HG02798 (cell line): Measurements from ENCODE around the gene CLCA1.

Experiments used
- ATAC-seq: cut with Tn5 transposase; IDR thresholded peaks from one replicate; pipeline ENCODE4 v1.9.1; 2021; ENCODE audit warnings: mild to moderate bottlenecking; ENCODE audit not compliant: unreplicated experiment, poor library complexity

CLCA1 gene, protein sequence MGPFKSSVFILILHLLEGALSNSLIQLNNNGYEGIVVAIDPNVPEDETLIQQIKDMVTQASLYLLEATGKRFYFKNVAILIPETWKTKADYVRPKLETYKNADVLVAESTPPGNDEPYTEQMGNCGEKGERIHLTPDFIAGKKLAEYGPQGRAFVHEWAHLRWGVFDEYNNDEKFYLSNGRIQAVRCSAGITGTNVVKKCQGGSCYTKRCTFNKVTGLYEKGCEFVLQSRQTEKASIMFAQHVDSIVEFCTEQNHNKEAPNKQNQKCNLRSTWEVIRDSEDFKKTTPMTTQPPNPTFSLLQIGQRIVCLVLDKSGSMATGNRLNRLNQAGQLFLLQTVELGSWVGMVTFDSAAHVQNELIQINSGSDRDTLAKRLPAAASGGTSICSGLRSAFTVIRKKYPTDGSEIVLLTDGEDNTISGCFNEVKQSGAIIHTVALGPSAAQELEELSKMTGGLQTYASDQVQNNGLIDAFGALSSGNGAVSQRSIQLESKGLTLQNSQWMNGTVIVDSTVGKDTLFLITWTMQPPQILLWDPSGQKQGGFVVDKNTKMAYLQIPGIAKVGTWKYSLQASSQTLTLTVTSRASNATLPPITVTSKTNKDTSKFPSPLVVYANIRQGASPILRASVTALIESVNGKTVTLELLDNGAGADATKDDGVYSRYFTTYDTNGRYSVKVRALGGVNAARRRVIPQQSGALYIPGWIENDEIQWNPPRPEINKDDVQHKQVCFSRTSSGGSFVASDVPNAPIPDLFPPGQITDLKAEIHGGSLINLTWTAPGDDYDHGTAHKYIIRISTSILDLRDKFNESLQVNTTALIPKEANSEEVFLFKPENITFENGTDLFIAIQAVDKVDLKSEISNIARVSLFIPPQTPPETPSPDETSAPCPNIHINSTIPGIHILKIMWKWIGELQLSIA

DNA sequence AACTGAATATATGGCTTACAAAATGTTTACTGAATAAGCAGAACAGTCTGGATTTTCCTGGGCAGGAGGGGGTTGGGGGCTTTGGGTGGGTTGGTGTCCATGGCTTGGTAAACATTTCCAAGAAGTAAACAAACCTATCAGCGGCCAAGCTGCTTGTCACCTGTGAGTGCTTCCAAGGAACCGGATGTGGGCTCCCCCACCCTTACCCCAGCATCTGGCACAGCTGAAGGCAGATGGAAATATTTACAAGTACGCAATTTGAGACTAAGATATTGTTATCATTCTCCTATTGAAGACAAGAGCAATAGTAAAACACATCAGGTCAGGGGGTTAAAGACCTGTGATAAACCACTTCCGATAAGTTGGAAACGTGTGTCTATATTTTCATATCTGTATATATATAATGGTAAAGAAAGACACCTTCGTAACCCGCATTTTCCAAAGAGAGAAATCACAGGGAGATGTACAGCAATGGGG, at the start of gene CLCA1:
Gene CLCA1 (plus strand): TSS at position 427 of the 477 bp plus-strand sequence. CDS start 45 bp downstream, at position 472.
- ATAC-seq, result no peak

DNA sequence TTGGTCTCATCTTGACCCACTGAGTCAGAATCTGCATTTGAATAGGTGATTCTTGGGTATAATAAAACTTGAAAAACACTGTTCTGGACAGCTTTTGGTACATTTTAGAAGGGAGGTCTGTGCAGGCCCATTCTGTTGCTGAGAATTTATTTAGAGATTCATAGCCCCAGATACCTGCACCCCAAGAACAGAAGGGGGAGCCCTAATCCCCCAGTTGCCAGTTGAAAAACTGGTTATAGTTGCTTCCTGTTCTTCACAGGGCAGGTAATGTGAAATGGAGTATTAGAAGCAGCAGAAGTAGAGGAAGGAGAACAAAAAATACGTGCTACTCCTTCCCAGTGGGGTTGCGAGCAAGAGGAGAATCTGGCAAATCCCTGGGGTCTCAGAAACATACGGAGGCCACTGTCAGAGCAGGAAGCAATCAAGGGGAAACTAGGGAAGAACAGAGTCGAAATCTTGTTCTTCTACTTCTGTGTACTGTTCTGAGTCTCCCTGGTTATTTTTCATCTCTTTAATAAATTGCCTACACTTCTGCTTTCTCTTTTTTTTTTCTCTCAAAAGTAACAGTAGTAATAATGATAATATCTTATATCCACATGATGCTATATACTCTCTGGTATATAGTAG, 49.3 kb upstream of the CLCA1 start:
- peak; percentile 79 for ATAC-seq

DNA sequence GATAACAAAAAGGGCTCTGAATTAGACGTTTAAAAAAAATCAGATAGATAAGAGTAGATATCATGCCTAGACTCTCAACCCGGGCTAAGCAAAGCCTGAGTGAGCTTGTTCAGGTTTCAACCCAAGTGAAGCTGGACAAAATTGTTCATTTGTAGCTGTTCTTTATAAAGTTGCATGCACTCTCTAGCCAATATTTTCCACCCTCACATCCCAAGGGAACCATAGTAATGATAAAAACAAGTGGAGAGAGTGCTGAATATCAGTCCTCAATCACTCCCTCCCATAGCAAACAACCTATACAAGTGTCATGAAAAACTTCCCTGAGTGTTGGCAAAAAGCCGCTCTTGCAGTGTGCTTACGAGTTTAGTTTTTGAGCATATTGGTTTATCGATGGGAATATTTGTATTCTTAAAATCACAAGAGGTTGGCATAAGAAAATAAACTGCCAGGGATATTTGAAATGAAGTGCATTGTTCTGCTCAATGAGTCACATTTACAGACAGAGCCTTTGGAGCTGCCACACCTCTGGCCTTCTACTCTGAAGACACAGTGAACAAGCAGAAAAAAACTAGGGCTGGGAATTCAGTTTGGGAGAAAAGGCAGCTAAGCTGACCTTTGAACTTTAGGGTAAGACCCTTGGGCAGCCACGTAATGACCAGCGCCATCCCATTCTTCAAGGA, 47.0 kb upstream of the CLCA1 start:
- ATAC-seq, result no peak

DNA sequence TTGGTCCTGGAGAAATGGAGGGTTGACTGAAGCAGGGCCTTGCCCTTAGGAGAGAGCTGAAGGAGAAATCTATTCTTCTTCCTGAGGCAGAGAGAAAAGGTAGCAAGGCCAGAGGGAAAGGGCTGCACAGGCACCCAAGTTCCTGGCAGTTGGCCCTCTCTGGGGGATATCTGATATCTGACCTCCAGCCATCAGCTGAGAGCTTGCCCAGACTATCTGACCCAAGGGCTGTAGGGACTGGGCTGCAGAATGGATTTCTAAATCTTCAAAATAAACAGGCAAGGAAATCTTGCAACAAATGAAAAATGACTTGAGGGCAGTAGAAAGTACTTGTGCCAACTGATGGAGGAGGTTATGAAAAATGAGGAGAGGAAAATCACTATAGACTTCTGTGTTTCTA, 45.3 kb upstream of the CLCA1 start:
- no peak for ATAC-seq

DNA sequence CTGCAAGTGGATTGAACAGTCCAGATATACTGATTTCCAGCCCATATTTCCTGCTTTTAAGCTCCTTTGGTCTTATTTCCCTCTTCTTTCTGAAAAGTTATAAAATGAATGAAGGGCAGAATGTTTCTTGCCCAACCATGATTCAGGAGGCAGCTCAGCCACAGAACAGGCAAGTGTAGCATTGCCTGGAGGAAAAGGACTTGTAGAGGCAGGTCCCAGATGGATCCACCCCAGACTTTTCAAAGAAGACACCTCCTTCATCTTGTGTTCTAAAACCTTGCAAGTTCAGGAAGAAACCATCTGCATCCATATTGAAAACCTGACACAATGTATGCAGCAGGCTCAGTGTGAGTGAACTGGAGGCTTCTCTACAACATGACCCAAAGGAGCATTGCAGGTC, 44.9 kb upstream of the CLCA1 start, which contains the start of gene CLCA2:
Gene CLCA2 (plus strand): TSS at position 299 of the 400 bp plus-strand sequence. CDS start 77 bp downstream, at position 376.
- ATAC-seq, result no peak

DNA sequence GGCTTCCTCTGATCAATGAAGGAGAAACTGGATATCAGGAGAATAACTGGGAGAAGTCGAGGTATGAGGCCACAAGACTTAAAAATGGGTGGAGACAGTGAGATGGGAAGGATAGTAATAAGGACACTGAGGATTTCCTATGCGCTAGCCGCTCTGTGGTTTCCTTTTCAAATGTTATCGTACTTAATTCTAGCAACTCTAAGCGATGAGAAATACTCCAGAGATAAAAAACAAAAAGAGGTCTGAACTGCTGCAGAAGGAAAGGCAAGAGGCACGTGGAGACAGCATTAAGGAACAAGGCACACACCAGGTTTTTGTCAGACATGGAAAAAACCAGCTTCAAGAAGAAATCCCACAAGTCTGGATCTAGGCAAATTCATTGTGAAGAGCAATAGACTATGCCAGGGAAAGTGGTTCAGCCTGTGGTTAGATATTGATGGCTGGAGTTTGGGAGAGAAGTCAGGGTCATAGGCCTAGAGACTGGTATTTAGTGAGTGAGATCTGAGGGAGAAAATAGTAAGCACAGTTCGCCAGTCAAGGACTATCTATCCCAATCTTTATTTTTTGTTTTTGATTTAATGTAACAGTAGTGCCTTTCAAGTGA, 39.5 kb upstream of the CLCA1 start:
- no peak for ATAC-seq

DNA sequence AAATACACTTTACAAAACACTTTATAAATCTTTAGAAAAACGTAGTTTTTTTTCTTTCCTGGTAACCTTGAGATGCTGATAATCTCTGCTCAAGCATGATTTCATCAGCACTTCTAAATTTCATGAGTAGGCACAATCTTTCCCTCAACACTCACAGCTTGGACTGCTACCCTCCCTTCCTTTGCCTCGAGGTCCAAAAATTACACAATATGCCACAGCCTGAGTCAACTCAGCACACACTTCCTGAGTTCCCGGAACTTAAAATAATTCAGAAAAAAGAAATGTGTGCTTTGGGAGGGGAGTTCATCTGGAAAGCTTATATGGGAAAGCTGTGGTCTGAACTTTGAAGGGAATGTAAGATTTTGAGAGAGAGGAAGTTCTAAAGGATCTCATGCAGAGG, 38.9 kb upstream of the CLCA1 start:
- no peak for ATAC-seq

DNA sequence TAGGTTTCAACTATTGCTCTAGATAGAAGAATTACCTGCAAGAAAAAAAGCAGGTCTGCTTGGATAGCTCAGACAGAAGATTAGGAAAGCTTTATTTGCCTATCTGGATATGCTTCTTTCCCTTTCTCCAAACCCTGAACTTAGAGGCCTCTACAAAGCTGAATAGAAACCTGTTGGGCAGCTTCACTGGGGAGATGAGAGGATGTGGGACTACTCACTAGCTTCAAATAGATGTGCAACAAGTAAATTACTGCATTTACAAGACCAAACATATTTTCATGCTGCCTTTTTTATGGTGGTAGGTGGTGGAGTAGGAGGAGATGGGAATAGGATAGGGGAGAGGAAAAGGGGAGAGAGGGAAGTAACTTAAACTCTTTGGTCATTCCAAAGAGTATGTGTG, 38.4 kb upstream of the CLCA1 start:
- ATAC-seq, result no peak

DNA sequence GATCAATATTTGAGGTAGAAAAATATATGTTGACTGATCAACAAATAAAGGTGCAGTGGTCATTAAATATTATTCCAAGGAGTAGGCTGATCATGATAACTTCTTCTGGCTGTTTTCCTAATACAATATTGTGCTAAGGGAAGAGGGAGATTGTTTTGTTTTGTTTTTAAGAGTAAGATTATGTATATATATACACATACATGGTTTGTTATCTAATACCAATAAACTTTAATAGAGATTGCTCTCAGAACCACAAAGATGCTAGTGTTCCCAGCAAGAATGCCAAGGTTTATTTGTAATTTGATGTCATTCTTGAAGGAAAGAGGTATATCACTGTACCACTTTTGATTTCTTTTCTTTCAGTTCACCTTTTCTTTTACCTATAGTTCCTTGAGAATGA, 34.7 kb upstream of the CLCA1 start:
- ATAC-seq, result no peak

DNA sequence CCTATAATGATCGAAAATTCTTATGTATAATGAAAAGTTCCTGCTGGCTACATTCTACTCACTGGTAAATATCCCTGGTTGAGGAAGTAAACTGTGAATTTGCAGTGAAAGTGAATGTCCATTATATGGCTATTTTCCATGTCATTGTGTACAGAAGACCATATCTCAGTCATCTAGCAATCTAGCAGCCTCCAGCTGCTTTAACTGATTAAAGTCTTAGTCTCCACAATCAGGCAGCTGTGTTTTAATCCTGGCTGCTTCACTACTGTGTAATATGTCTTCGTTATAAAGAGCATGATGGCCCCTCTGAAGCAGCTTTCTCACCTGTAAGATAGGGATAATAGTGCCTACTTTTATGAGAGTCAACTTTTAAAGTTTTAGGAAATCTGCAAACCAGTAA, 33.4 kb upstream of the CLCA1 start:
- ATAC-seq, result no peak

DNA sequence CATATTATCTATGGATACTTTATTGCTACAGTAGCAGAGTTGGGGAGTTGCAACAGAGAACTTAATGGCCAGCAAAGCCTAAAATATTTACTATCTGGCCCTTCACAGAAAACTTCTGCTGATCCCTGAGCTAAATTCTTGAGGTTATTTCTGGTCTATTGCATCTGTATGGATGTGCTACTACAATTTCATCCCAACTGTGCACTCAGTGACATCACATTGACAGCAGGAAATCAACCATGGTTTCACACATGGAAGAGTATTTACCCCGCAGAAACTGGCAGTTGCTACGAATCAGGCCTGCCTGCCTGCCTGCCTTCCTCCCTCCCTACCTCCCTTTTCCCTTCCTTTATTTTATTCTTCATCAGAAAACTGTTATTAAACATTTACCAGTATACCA, 32.7 kb upstream of the CLCA1 start:
- ATAC-seq, result no peak

DNA sequence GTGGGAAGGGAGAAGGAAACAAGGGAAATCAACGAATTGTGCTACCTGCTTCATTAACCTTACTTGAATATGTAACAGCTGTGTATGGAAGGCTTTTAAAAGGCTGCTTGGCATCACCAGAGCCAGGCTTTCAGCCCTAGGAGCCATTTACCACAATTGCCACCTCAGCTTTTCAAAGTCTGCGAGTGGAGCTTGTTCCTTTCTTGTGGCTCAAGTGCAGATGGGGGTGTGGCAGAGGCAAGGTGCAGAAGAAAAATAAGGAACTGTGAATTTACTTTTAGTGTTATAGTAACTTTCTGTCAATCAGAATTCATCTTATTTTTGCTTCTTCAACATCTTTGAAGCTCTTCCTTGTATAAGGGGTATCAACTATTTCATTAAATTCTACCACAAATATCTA, 27.1 kb upstream of the CLCA1 start:
- ATAC-seq, result no peak

DNA sequence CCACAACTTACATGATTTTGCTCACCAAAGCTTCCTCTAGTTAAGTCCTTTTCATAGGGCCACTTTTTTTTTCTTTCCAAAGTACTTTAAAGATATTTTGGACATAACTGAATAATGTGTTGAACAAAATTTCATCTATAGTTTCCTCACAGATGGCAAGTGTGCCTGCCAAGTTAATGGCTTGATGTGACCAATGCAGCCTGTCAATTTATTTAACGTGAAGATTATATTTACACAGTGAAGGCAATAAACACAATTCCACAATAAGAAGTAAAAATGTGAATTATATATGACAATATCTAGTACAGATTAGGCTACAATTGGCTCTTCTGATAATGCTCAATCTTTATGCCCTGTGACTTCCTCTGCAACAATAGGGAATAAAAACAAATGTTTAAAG, 26.7 kb upstream of the CLCA1 start:
- ATAC-seq, result no peak

DNA sequence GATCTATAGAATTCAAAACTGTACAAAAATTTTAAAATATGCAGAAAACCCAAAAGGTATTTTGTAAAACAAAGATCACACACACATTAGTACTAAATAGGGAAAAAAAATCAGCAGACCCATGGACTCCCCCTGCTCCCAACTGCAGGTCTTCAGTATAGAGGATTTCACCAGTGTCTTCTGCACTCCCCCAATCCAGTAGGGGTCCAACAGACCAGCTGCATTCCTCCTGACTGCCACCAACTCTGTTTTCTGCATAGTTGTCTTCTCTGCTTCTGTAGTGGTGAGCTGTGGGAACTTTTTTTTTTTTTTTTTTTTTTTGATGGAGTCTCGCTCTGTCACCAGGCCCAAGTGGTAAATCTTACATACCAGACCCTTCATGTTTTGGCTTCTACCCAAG, 22.8 kb upstream of the CLCA1 start:
- no peak for ATAC-seq

DNA sequence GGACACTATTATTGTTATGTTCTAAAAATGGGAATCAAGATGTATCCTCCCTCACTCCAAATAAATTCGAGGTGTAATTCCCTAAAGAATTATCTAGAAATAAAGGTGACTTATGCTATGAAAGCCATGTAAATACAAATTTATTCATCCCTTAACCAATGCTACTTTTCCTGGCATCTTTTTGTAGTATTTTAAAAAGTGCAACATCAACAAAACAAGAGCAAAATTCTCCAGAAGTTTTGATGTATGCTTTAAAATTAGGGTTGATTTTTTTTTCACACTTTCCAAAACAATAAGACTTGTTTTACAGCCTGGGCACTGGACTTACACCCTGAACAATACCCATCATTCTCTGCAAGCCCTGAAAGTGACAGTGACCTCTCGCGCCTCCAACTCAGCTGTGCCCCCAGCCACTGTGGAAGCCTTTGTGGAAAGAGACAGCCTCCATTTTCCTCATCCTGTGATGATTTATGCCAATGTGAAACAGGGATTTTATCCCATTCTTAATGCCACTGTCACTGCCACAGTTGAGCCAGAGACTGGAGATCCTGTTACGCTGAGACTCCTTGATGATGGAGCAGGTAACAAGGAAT, 21.4 kb upstream of the CLCA1 start:
- ATAC-seq, result no peak

DNA sequence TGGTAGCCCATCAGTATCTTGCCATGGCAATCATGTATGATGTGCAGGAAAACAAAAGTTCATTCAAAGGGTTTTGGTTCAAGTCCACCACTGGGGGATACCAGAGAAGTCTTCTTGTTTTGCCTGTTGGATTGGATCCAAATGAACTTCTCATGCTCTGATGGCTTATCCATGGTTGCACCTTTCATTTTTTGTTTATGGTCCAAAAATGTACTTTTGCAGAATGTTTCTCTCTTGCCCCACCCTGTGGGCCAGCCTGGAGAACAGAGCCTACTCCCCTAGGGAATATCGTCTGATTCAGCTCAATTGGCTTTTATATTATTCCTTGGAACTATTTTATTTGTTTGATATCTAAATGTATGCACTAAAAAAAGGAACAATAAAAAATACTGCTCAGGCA, 20.1 kb upstream of the CLCA1 start:
- ATAC-seq, result no peak

DNA sequence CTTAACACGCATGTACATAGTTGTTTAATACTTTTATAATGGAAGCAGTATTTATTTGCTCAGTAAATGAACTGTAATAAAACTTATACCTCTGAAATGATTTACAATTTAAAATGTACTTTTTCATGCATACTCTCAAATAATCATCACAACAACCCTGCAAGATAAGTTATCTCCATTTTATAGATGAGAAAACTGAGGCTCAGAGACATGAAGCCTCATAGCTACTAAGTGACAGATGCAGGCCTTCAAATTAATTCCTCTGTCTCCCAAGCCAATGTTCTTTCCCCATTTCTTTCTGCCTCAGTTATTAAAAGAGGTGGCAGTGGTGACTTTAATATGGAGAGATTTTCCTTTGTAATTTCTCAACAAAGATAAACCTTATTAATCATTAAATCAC, 19.6 kb upstream of the CLCA1 start:
- no peak for ATAC-seq

DNA sequence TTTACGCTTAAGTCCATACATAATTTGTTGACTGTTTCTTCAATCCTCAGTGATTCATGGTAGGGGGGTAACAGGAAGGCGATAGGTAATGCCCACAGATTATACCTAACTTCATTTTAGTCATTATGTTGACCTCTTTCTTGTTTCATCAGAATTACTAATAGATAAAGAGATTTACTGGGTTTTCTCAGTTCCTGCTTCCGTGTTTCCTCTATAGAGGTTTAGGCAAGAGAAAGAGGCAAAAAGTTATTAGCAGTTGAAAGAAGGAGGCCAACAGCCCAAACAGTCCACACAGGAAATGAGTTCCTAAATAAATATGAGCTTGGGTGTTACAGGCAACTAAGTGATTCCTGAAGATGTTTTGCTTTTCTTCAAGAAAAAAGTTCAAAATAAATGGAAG, 17.9 kb upstream of the CLCA1 start:
- ATAC-seq, result no peak

DNA sequence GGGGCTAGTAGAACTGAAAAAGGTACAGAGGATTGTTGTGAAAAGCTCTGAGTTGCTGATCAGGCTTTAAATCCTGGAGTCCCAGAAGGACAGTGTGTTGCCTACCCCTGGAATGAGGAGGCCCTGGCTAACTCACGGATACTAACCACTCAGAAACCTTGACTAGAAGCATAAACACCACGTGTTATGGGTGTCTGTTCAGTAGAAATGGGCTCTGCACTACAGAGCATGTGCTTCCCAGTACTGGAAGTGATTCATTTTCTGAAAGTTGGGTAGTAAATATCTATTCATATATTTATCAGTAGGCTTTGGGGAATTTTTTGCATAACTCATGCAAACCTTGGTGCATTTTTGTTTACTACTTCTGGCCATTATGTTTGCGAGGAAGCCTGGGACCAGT, 15.1 kb upstream of the CLCA1 start:
- no peak for ATAC-seq
